Smooth muscle cell (in vitro differentiated cells): Measurements from ENCODE around the gene BIN1. TPM values are rescaled to one million over a fixed set of nuclear protein-coding genes. Genes with fewer than 3 reads are reported as not detected.

Experiments
- DNase-seq: peaks from one replicate; lab custom pipeline; 2025; ENCODE audit not compliant: unreplicated experiment; lab: John Stamatoyannopoulos, UW
- H2AFZ ChIP-seq: fragments of 200-600 bp; sonication (generic); 2 replicates; pipeline ENCODE4 v1.6.0; 2016; ENCODE audit warnings: antibody characterized with exemption, low read depth, mild to moderate bottlenecking
- H3F3A ChIP-seq: fragments of 200-600 bp; sonication (generic); 2 replicates; pipeline ENCODE4 v1.6.0; 2017; ENCODE audit warnings: antibody characterized with exemption, low read depth
- H3K27ac ChIP-seq: fragments of 200-600 bp; sonication (generic); 2 replicates; pipeline ENCODE4 v1.5.1; 2016; ENCODE audit warnings: low read depth, mild to moderate bottlenecking
- H3K27me3 ChIP-seq: fragments of 200-600 bp; sonication (generic); 2 replicates; pipeline ENCODE4 v1.6.1; 2016; ENCODE audit warnings: low read depth, mild to moderate bottlenecking
- H3K36me3 ChIP-seq: fragments of 200-600 bp; sonication (generic); 2 replicates; pipeline ENCODE4 v1.5.1; 2016; ENCODE audit warnings: low read depth
- H3K4me1 ChIP-seq: fragments of 200-600 bp; sonication (generic); 2 replicates; pipeline ENCODE4 v1.5.1; 2016; ENCODE audit warnings: low read depth
- H3K4me2 ChIP-seq: fragments of 200-600 bp; sonication (generic); 2 replicates; pipeline ENCODE4 v1.6.0; 2016; ENCODE audit warnings: mild to moderate bottlenecking
- H3K4me3 ChIP-seq: fragments of 200-600 bp; sonication (generic); 2 replicates; pipeline ENCODE4 v1.5.1; 2016; ENCODE audit warnings: mild to moderate bottlenecking
- H3K79me2 ChIP-seq: fragments of 200-600 bp; sonication (generic); 2 replicates; pipeline ENCODE4 v1.6.0; 2016; ENCODE audit warnings: low read depth, mild to moderate bottlenecking
- H3K9ac ChIP-seq: fragments of 200-600 bp; sonication (generic); 2 replicates; pipeline ENCODE4 v1.6.0; 2016; ENCODE audit warnings: low read depth
- H3K9me3 ChIP-seq: fragments of 200-600 bp; sonication (generic); replicated peaks from 2 replicates; pipeline ENCODE4 v1.5.1; 2016; ENCODE audit warnings: low read depth
- H4K20me1 ChIP-seq: fragments of 200-600 bp; sonication (generic); 2 replicates; pipeline ENCODE4 v1.6.0; 2016; ENCODE audit warnings: low read depth
- CTCF ChIP-seq: fragments of 200-600 bp; sonication (generic); IDR thresholded peaks from 2 replicates; pipeline ENCODE4 v1.5.1; 2017; ENCODE audit warnings: borderline replicate concordance, mild to moderate bottlenecking, antibody characterized with exemption; ENCODE audit not compliant: insufficient read depth, poor library complexity, severe bottlenecking
- WGBS: methylation state at CpG from one replicate; pipeline ENCODE4 v1.1.7; 2016; ENCODE audit warnings: low lambda C conversion rate; 5-methylcytosine and 5-hydroxymethylcytosine counted together
- polyA plus RNA-seq: library from polyadenylated mRNA; unstranded; fragments of >200 nt; fragmentation: Nextera tagmentation; extraction: Ambion mirVana; gene quantifications from 2 replicates; pipeline ENCODE4 v1.2.1, GENCODE V29; 2016
- total RNA-seq: library from RNA; depleted of rRNA; stranded (reverse); fragments of >200 nt; gene quantifications from 2 replicates; pipeline ENCODE4 v1.2.3, GENCODE V29; 2014

BIN1 gene
- total and polyA plus RNA-seq, 2 experiments from 2014 or later = 25.4 to 32.4 TPM

- Histone ChIP-seq H3K79me2 (peaks cover 40% of the 10 kb centered on the region), H2AFZ (no peak overlapping the region), H3K27ac (no peak overlapping the region), H3K4me3 (no peak overlapping the region), H4K20me1 (peaks cover 100% of the 10 kb centered on the region), H3K4me2 (no peak overlapping the region), H3K36me3 (no peaks in the 10 kb centered on the region), H3K27me3 (no peaks in the 10 kb centered on the region), H3K9me3 (no peaks in the 10 kb centered on the region), H3K4me1 (peaks cover 26% of the 10 kb centered on the region), H3F3A (peaks cover 16% of the 10 kb centered on the region), H3K9ac (no peak overlapping the region)
- 95% methylated on average over 5 of the region's 5 CpGs for WGBS
- DNase-seq = no peak
- TF ChIP-seq CTCF = no peak
Measured at GRCh38 chr2:127091148-127091547, 15.8 kb downstream of the BIN1 start.

- Histone ChIP-seq H3K27me3 (no peaks in the 10 kb centered on the region), H3K4me1 (peaks cover 29% of the 10 kb centered on the region), H3K9ac (no peak overlapping the region), H3F3A (peaks cover 23% of the 10 kb centered on the region), H4K20me1 (peaks cover 100% of the 10 kb centered on the region), H3K27ac (no peak overlapping the region), H3K79me2 (peaks cover 40% of the 10 kb centered on the region), H3K36me3 (no peaks in the 10 kb centered on the region), H3K4me2 (no peak overlapping the region), H2AFZ (no peak overlapping the region), H3K9me3 (no peaks in the 10 kb centered on the region), H3K4me3 (no peak overlapping the region)
- TF ChIP-seq CTCF = no peak
- WGBS = 89% methylated on average over 17 of the region's 18 CpGs
- DNase-seq = no peak
Measured at GRCh38 chr2:127090281-127091120, 16.5 kb downstream of the BIN1 start.

GRCh38 chr2:127089478-127090235 is 17.3 kb downstream of the BIN1 start:
- H3K36me3 ChIP-seq = no peaks in the 10 kb centered on the region
- H3K27ac ChIP-seq = no peak overlapping the region
- 98% methylated on average over 10 of the region's 10 CpGs for WGBS
- H3K9ac ChIP-seq = no peak overlapping the region
- H3K79me2 ChIP-seq = peaks cover 39% of the 10 kb centered on the region
- TF ChIP-seq CTCF = no peak
- no peak overlapping the region for H2AFZ ChIP-seq
- H3K9me3 ChIP-seq = no peaks in the 10 kb centered on the region
- H3K4me3 ChIP-seq = no peak overlapping the region
- H3K4me1 ChIP-seq = peaks cover 34% of the 10 kb centered on the region
- peaks cover 100% of the 10 kb centered on the region for H4K20me1 ChIP-seq
- no peak overlapping the region for H3K4me2 ChIP-seq
- peaks cover 31% of the 10 kb centered on the region for H3F3A ChIP-seq
- no peaks in the 10 kb centered on the region for H3K27me3 ChIP-seq
- DNase-seq = no peak
